Transverse colon (tissue), 4 donors: ENCODE data around the gene TIMP1. TPM values are rescaled to one million over a fixed set of nuclear protein-coding genes. Genes with fewer than 3 reads are reported as not detected.

Experiments
- DNase-seq: peaks from one replicate; pipeline ENCODE4 v3.0.0-alpha.2; 2019
- H3K27ac ChIP-seq, 4 donors: fragments of 200-600 bp; sonication (generic); 2 replicates each; pipeline ENCODE4 v1.5.1; 2016 to 2018; ENCODE audit warnings: inconsistent platforms in 4 of 4
- H3K27me3 ChIP-seq: fragments of 200-600 bp; sonication (generic); 2 replicates; pipeline ENCODE4 v1.5.1; 2017; ENCODE audit warnings: inconsistent platforms
- H3K36me3 ChIP-seq, 4 donors: fragments of 200-600 bp; sonication (generic); 2 replicates each; pipeline ENCODE4 v1.5.1; 2017 to 2019; ENCODE audit warnings: inconsistent platforms in 4 of 4
- H3K4me1 ChIP-seq, 4 donors: fragments of 200-600 bp; sonication (generic); 2 replicates each; pipeline ENCODE4 v1.5.1; 2017 to 2020; ENCODE audit warnings: inconsistent platforms in 4 of 4
- H3K4me3 ChIP-seq, 4 donors: fragments of 200-600 bp; sonication (generic); 1 replicate in 1 of 4; 2 replicates in 3 of 4; pipeline versions ENCODE4 v1.5.1 to v1.6.1; 2017 to 2019; ENCODE audit warnings: inconsistent platforms in 4 of 4
- H3K9me3 ChIP-seq, 2 donors: fragments of 200-600 bp; sonication (generic); 2 replicates each; pipeline ENCODE4 v1.5.1; 2017 to 2019; ENCODE audit warnings: inconsistent platforms in 2 of 2
- CTCF ChIP-seq, 5 experiments: fragments of 200-600 bp in 3 of 5; fragments of 450-650 bp in 2 of 5; sonication (generic) in 3 of 5; IDR thresholded peaks; 1 replicate in 2 of 5; 2 replicates in 3 of 5; pipeline ENCODE4 v1.5.1; 2016 to 2017; ENCODE audit warnings: antibody characterized with exemption in 5 of 5, inconsistent platforms in 3 of 5, mild to moderate bottlenecking in 2 of 5, moderate library complexity in 1 of 5
- EP300 ChIP-seq: sonication (generic); formaldehyde crosslinking; IDR thresholded peaks from one replicate; pipeline ENCODE4 v1.6.1; 2017; ENCODE audit warnings: antibody characterized with exemption, low read depth
- POLR2A ChIP-seq: fragments of 450-650 bp; IDR thresholded peaks from one replicate; pipeline ENCODE4 v1.6.1; 2016; ENCODE audit warnings: antibody characterized with exemption, mild to moderate bottlenecking, moderate library complexity
- POLR2AphosphoS5 ChIP-seq, 3 donors: sonication (generic); formaldehyde crosslinking; IDR thresholded peaks; one replicate each; pipeline ENCODE4 v1.6.1; 2016; ENCODE audit warnings: antibody characterized with exemption in 3 of 3
- WGBS, 2 donors: methylation state at CpG; one replicate each; pipeline ENCODE4 v1.1.5; 2018; ENCODE audit warnings: low coverage in 1 of 2; 5-methylcytosine and 5-hydroxymethylcytosine counted together
- in situ Hi-C, 4 donors: fragments of 200-750 bp; cut with MboI; loops; one replicate each; pipeline versions ENCODE4 v1.15.0 to v1.15.1; 2017; ENCODE audit warnings: low sequenced_read_pairs in 3 of 4, low pct_ligation_motif_present in 1 of 4, low pct_unique_long_range_greater_than_20kb in 1 of 4
- intact Hi-C: fragments of 100-400 bp; cut with DNase I; formaldehyde crosslinking; loops from one replicate; pipeline ENCODE4 v1.15.1; 2023; ENCODE audit warnings: low total_unique reads
- total RNA-seq, 4 donors: library from RNA; depleted of rRNA; stranded (reverse); fragments of >200 nt; gene quantifications; one replicate each; pipeline ENCODE4 v1.1.0, GENCODE V29; 2016

TIMP1 gene
- total RNA-seq, 4 donors from 2014 or later, result 14.2 to 83.0 (median 43.6) TPM

- no peaks in the 10 kb centered on the region for H3K36me3 ChIP-seq
- no peaks in the 10 kb centered on the region for H3K4me1 ChIP-seq
- 87% methylated on average over 5 of the region's 5 CpGs; no CpG with 5 or more reads in 1 of the 2 donors for WGBS, 2 donors
- DNase-seq, result no peak
- H3K4me3 ChIP-seq, result no peak overlapping the region
- no peak overlapping the region for H3K27ac ChIP-seq
- TF ChIP-seq POLR2A (no peak), CTCF (IDR thresholded peaks at IDR 0.05) (no peak), POLR2AphosphoS5 (IDR thresholded peaks at IDR 0.05) (no peak), EP300 (no peak)
- no peaks in the 10 kb centered on the region for H3K27me3 ChIP-seq
- H3K9me3 ChIP-seq, result no peaks in the 10 kb centered on the region
- intact Hi-C loops, result no loop called here
- in situ Hi-C loops, result no loop called here
These were observed 8.7 kb downstream of the TIMP1 start for GRCh38 chrX:47590984-47591383.

GRCh38 chrX:47593522-47593921 lies 11.3 kb downstream of the TIMP1 start:
- no peaks in the 10 kb centered on the region for H3K36me3 ChIP-seq
- 60% methylated on average over 4 of the region's 4 CpGs; no CpG with 5 or more reads in 1 of the 2 donors for WGBS, 2 donors
- no peaks in the 10 kb centered on the region for H3K27me3 ChIP-seq
- H3K4me3 ChIP-seq, result no peak overlapping the region
- no peaks in the 10 kb centered on the region for H3K9me3 ChIP-seq
- no peak for DNase-seq
- no peak for TF ChIP-seq POLR2A
- TF ChIP-seq EP300, result no peak
- no peak for TF ChIP-seq POLR2AphosphoS5 (IDR thresholded peaks at IDR 0.05)
- no peak for TF ChIP-seq CTCF (IDR thresholded peaks at IDR 0.05)
- intact Hi-C loops, result no loop called here
- no peaks in the 10 kb centered on the region for H3K4me1 ChIP-seq
- H3K27ac ChIP-seq, result no peak overlapping the region
- in situ Hi-C loops, result no loop called here

DNA sequence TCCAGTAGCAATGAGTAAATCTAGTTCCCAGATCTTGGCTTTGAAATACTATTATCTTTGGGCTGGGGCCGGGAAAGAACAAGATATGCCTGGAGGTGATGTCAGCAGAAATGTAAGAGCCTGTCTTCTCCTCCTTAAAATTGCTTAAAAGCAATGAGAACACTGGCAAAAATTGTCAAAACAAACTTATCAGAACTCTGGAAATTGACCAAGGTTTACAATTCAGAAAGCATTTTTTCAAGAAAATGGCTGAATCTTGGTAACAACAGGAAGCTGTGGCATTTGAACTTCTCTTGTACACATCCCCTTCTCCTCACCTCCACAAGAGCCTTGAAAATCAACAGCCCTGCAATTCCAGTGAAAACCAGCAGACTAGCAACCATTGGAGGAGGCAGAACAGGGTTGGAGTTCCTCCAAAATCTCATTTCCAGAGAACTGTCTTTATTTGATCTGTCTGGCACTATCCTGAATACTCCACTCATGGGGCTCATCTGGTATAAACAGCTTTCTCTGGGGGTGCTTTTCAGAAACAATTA lies 13.5 kb downstream of the TIMP1 start:
- WGBS, 2 donors, result 60 to 66% methylated on average over 1 of the region's 1 CpG
- Histone ChIP-seq H3K27me3 (no peaks in the 10 kb centered on the region), H3K9me3 (no peaks in the 10 kb centered on the region), H3K36me3 (no peaks in the 10 kb centered on the region), H3K4me3 (no peak overlapping the region), H3K4me1 (no peaks in the 10 kb centered on the region), H3K27ac (no peak overlapping the region)
- intact Hi-C loops (no loop called here), in situ Hi-C loops (no loop called here)
- TF ChIP-seq POLR2AphosphoS5 (IDR thresholded peaks at IDR 0.05) (no peak), CTCF (IDR thresholded peaks at IDR 0.05) (no peak), EP300 (no peak), POLR2A (no peak)
- no peak for DNase-seq

DNA sequence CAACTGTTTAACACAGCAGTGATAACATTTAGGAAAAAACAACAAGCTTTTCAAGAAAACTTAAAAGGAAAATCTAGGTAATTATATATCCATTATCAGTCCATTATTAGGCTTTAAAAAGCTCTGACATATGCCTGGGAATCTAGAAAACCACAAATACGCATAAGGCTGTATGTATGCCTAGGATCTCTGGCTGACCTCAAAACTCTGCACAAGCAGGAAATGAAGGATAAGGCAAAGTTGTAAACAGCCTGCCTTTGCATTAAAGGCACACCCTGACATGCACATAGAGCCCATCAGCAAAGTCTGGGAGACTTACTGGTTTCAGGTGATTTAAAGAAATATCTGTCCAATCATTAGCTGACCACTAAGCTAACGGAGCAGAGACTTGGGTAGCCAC lies 14.0 kb downstream of the TIMP1 start:
- H3K9me3 ChIP-seq, result no peaks in the 10 kb centered on the region
- no peak for TF ChIP-seq POLR2AphosphoS5 (IDR thresholded peaks at IDR 0.05)
- no peak for TF ChIP-seq CTCF (IDR thresholded peaks at IDR 0.05)
- no peak for TF ChIP-seq EP300
- TF ChIP-seq POLR2A, result no peak
- no peak overlapping the region for H3K4me3 ChIP-seq
- H3K4me1 ChIP-seq, result no peaks in the 10 kb centered on the region
- no peaks in the 10 kb centered on the region for H3K27me3 ChIP-seq
- 60 to 77% methylated on average over 1 to 2 of the region's 2 CpGs for WGBS, 2 donors
- H3K36me3 ChIP-seq, result no peaks in the 10 kb centered on the region
- H3K27ac ChIP-seq, result no peak overlapping the region
- DNase-seq, result no peak
- intact Hi-C loops, result no loop called here
- in situ Hi-C loops, result no loop called here
